ENCODE results near the gene CCDC18. TPM values are rescaled to one million over a fixed set of nuclear protein-coding genes. Genes with fewer than 3 reads are reported as not detected.
"Not testable (repeated sequence)": the region's sequence is repeated elsewhere in the genome, so short reads cannot be mapped to it uniquely, and the experiment has no call there.

Gene CCDC18
- total RNA-seq, 4 donors from 2014 or later: 4.6 to 7.8 (median 5.6) TPM

DNA sequence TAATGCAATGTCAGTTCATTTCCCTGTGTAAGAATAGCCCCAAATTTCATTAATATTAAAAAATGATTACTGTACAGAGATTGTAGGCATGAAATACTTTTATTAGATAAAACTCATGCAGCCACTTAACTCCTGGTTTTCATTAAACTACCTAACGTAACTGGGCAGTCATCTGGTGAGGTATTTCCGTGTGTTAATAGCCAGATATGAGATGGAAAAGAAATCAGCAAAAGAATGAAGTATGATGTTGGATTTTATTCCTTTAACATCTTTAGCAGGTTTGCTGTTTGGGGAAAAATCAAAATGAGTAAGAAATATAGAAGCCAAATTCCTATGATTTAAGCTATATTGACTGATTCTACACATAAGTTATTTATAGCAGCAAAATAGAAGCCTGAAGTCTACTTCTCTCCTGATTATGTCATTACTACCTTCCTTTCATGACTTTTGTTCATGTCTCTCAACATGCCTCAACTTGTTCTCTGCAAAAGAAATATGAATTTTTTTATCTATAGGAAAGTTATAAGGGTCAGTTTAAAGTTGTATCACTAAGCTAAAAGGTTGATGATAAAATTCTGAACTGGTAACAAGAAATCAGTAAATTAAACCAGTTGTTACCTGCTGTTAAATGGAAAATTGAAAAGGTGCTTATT, 42.6 kb downstream of the CCDC18 start:
- Histone ChIP-seq H3K27me3 (no peaks in the 10 kb centered on the region), H3K27ac (no peak overlapping the region), H3K36me3 (peaks cover 0 to 5% of the 10 kb centered on the region in 2 donors), H3K4me3 (no peak overlapping the region), H3K4me1 (no peaks in the 10 kb centered on the region), H3K9me3 (no peaks in the 10 kb centered on the region)
- no peak for TF ChIP-seq CTCF (IDR thresholded peaks at IDR 0.05 in 4 of 5, conservative IDR thresholded peaks at IDR 0.05 in 1 of 5)
- TF ChIP-seq POLR2A (IDR thresholded peaks at IDR 0.05): no peak
- ATAC-seq (no peak), DNase-seq (no peak)
- intact Hi-C loops (cut with DNase I; ENCODE audit: low total_unique reads) (no loop called here), in situ Hi-C loops (cut with MboI; ENCODE audit: low sequenced_read_pairs in 4 of 4) (no loop called here)

- no peaks in the 10 kb centered on the region for H3K27me3 ChIP-seq
- DNase-seq (no peak), ATAC-seq (no peak)
- in situ Hi-C loops (cut with MboI; ENCODE audit: low sequenced_read_pairs in 4 of 4): no loop called here
- H3K9me3 ChIP-seq: no peaks in the 10 kb centered on the region
- no peak overlapping the region for H3K27ac ChIP-seq
- H3K4me1 ChIP-seq: no peaks in the 10 kb centered on the region
- intact Hi-C loops (cut with DNase I; ENCODE audit: low total_unique reads): no loop called here
- H3K36me3 ChIP-seq: no peaks in the 10 kb centered on the region
- no peak overlapping the region for H3K4me3 ChIP-seq
- no peak for TF ChIP-seq CTCF (IDR thresholded peaks at IDR 0.05 in 4 of 5, conservative IDR thresholded peaks at IDR 0.05 in 1 of 5)
- no peak for TF ChIP-seq POLR2A (IDR thresholded peaks at IDR 0.05)
Observed at GRCh38 chr1:93235261-93235660, 54.7 kb downstream of the CCDC18 start.

DNA sequence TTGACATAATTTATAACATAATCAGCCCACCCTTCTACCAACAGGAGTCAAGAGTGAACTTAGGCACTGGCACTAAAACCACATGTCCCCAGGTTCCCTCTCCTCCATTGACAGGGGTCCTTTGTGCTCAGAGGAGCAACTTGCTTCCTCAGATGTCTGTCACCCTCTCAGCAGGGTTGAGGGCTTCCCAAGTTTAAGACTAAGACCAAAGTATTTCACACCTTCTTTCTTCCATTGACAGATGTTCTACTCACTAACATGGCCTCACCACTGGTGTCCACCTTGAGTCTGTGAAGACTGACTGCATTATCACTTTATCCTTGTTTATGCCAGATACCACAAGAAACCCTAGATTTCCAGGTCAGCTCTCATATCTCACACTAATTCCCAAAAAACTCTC, 56.5 kb downstream of the CCDC18 start:
- ATAC-seq (no peak), DNase-seq (no peak)
- Histone ChIP-seq H3K4me1 (no peaks in the 10 kb centered on the region), H3K4me3 (no peak overlapping the region), H3K9me3 (no peaks in the 10 kb centered on the region), H3K36me3 (no peaks in the 10 kb centered on the region), H3K27me3 (no peaks in the 10 kb centered on the region), H3K27ac (no peak overlapping the region)
- in situ Hi-C loops (cut with MboI; ENCODE audit: low sequenced_read_pairs in 4 of 4): no loop called here
- intact Hi-C loops (cut with DNase I; ENCODE audit: low total_unique reads): no loop called here
- TF ChIP-seq CTCF (IDR thresholded peaks at IDR 0.05 in 4 of 5, conservative IDR thresholded peaks at IDR 0.05 in 1 of 5): no peak
- no peak for TF ChIP-seq POLR2A (IDR thresholded peaks at IDR 0.05)

DNA sequence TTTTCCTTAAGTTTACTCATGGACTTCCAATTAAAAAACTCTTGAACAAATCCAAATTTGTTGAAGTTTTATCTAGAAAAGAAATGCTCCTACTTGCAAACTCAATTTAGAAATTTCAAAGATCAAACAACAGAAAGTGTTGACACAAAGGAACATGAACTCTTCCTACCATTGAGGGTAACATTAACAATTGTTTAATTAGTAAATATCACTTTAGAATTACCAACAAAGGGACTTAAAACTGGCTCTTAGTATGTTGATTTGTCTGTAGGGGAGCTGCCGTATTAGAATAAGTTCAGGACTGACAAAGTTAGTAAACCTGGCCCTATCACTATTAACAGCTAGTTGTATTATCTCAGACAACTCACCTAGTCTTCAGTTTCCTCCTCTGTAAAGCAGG, 57.9 kb downstream of the CCDC18 start:
- Histone ChIP-seq H3K4me3 (no peak overlapping the region), H3K27me3 (no peaks in the 10 kb centered on the region), H3K27ac (no peak overlapping the region), H3K4me1 (no peaks in the 10 kb centered on the region), H3K36me3 (no peaks in the 10 kb centered on the region), H3K9me3 (no peaks in the 10 kb centered on the region)
- in situ Hi-C loops (cut with MboI; ENCODE audit: low sequenced_read_pairs in 4 of 4): no loop called here
- no peak for ATAC-seq
- TF ChIP-seq POLR2A (IDR thresholded peaks at IDR 0.05) (no peak), CTCF (IDR thresholded peaks at IDR 0.05 in 4 of 5, conservative IDR thresholded peaks at IDR 0.05 in 1 of 5) (no peak)
- DNase-seq: no peak
- intact Hi-C loops (cut with DNase I; ENCODE audit: low total_unique reads): no loop called here

DNA sequence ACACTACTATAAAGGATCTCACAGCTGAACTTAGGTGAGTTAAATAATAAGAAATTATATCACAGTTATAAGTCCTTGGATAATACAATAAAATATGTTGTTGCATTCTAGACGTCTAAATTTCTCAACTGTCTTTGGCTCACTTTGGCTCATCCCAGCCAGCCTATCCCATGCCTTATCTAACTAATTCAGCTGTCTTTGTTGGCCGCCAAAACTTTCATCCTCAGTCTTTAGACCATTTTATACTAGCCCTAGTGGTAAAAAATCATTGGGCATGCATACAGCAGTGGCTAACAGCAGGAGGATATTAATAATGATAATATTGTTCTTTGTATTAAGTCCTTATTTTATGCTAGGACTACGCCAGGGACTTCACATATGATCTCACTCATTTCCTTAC, 59.3 kb downstream of the CCDC18 start:
- Histone ChIP-seq H3K36me3 (no peaks in the 10 kb centered on the region), H3K4me1 (no peaks in the 10 kb centered on the region), H3K9me3 (no peaks in the 10 kb centered on the region), H3K4me3 (no peak overlapping the region), H3K27ac (no peak overlapping the region), H3K27me3 (no peaks in the 10 kb centered on the region)
- no peak for DNase-seq
- TF ChIP-seq CTCF (IDR thresholded peaks at IDR 0.05 in 4 of 5, conservative IDR thresholded peaks at IDR 0.05 in 1 of 5) (no peak), POLR2A (IDR thresholded peaks at IDR 0.05) (no peak)
- in situ Hi-C loops (cut with MboI; ENCODE audit: low sequenced_read_pairs in 4 of 4) (no loop called here), intact Hi-C loops (cut with DNase I; ENCODE audit: low total_unique reads) (no loop called here)
- no peak for ATAC-seq

- H3K4me1 ChIP-seq; in situ Hi-C loops (cut with MboI; ENCODE audit: low sequenced_read_pairs in 4 of 4); ATAC-seq; H3K4me3 ChIP-seq; intact Hi-C loops (cut with DNase I; ENCODE audit: low total_unique reads); H3K9me3 ChIP-seq; DNase-seq; H3K27me3 ChIP-seq; H3K36me3 ChIP-seq; H3K27ac ChIP-seq: not testable (repeated sequence)
Observed at GRCh38 chr1:93243233-93243632, 62.7 kb downstream of the CCDC18 start.
